NCI-H187 (cell line): ENCODE results near the gene AGBL1.
"Not testable (repeated sequence)": the region's sequence is repeated elsewhere in the genome, so short reads cannot be mapped to it uniquely, and the experiment has no call there.

Experiments
- DNase-seq, 2 experiments: peaks; one replicate each; lab custom pipeline; 2025; lab: John Stamatoyannopoulos, UW

The AGBL1 gene

DNA sequence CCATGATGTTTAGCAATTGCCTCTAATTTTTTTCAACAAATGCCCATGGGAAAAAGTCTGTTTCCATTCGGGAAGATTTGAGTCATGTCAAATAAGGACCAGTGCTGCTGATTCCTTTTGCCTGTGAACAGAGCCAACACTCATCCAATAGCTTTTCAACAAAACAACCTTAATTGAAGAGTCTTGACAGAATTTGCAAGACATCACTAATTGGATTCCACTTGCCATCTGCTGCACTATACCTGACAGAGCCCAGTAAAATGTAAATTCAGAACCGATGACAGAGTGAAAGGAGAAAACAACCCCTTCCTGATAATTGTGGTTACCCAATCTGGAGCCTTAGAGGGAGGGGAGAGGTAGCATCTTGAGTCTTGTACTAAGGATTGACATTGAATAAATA, 426.7 kb downstream of the AGBL1 start:
- DNase-seq, result no peak

DNA sequence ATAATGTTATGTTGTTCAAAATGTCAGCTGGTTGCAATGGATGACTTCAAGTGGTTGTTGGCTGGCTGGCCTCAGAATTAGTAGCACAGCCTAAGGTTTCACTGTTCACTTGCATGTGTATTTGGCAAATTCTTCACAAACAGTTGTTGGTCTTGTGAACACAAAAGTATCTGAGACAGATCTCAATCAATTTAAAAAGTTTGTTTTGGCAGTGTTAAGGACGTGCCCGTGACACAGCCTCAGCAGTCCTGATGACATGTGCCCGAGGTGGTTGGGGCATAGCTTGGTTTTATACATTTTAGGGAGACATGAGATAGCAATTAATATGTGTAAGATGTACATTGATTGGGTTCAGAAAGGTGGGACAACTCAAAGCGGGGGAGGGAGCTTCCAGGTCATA, 436.0 kb downstream of the AGBL1 start:
- DNase-seq, result no peak

DNA sequence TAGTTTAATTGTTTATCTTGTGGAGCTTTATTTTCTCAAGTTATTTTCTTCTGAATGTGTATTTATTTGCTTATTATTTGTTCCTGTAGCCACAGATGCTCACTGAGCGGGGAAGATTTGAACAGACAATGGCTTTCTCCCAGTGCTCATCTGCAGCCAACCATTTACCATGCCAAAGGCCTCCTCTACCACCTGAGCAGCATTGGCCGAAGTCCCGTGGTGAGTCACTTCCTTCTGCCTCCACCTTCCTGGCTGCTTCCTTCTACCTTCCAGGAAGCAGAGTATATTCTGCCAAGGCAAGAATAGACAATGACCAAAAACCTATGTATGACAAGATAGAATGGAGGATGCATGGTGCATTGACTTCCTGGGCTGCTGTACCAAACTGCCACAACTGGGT, 443.1 kb downstream of the AGBL1 start:
- DNase-seq, result no peak

DNA sequence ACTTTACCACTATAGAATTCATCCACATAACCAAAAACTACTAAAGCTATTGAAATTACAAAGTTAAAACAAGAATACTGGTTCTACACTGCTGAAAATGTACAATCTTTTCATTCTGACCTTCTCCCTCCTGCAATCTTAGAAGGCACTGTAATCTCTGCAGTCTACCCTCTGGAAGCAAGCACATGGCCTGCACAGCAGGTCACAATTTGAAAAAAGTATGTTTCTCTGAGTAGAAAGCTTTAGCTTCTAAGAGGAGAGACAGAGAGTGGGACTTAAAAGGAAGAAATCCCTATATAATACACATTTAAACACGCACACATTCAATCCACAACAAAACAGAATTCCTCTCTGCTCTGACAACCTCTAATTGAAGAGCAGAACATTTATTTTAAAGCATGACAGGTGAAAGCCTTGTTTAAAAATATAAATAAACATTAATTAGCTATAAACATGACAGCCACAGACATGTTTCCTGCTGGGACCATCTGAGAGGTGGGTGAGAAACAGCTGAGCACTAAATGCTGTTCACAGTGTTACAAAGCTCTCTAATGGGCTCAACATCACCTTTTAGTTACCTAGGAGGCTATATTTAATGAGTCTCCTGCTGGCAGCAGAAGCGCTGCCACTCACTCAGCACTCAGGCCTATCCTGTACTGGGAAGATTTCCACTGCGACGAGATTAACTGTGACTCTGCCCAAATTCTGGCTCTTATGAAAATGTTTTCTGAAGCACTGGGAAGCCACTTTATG, 447.4 kb downstream of the AGBL1 start:
- DNase-seq, result peak in 1 of 2 experiments; percentile 1

DNA sequence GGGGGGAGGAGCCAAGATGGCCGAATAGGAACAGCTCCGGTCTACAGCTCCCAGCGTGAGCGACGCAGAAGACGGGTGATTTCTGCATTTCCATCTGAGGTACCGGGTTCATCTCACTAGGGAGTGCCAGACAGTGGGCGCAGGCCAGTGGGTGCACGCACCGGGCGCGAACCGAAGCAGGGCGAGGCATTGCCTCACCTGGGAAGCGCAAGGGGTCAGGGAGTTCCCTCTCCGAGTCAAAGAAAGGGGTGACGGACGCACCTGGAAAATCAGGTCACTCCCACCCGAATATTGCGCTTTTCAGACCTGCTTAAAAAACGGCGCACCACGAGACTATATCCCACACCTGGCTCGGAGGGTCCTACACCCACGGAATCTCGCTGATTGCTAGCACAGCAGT, 448.4 kb downstream of the AGBL1 start:
- not testable (repeated sequence) for DNase-seq

DNA sequence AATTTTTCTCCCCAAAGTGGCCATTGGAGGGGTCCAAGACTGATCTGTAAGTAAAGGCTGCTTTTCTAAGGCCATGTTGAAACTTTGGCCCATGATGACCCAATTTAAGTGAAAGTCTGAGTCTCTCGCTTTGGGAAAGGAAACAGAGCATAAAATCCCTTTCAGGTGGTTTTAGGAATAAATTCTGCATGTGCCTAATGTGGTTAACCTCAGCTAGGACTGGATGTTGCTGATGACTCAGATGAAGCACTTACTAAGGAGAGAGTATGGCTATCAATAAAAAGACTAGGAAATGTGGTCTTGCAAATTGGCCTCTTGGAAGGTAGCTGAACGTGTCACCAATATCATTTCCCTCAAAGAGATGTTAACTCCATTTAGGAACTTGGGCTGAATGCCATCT, 458.5 kb downstream of the AGBL1 start:
- DNase-seq, result no peak

DNA sequence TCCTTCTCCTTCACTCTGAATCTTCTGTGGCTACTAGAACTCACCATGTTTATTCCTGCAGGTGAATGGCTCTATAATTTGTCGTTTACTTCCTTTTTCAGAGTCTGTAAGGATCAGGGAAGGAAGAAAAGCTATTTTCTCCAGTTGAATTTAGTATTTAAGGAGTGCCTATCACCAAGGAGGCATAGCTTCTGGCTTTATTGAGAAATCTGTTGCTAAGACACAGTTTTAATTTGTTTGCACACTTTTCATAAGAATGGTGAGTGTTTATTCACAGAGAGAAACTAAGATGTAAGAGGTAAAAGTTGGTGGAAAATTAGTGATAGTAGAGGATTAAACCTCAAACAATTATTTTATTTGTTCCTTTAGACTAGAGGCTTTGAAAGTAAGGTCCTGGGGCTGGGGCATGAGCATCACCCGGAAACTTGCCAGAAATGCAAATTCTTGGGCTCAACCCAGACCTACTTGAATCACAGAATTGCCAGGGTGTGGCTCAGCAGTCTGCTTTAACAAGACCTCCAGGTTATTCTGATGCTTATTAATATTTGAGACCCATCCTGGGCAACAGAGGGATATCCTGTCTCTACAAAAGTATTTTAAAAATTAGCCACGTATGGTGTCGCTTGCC, 461.3 kb downstream of the AGBL1 start:
- DNase-seq, result no peak

DNA sequence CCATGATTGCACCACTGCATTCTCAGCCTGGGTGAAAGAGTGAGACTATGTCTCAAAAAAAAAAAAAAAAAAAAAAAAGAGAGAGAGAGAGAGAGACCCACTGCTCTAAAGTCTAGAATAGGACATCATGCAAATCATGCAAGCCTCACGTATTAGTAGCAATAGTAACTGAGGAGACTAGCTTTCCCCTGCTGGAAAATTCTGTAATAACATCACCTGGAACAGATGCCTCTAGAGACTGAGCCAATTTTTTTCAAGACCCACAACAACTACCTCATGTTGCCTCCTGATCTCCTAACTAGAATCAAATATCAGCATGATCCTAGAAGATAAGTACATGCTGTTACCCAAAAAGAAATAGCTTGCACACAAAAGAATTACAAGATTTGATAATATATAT, 461.9 kb downstream of the AGBL1 start:
- no peak for DNase-seq

DNA sequence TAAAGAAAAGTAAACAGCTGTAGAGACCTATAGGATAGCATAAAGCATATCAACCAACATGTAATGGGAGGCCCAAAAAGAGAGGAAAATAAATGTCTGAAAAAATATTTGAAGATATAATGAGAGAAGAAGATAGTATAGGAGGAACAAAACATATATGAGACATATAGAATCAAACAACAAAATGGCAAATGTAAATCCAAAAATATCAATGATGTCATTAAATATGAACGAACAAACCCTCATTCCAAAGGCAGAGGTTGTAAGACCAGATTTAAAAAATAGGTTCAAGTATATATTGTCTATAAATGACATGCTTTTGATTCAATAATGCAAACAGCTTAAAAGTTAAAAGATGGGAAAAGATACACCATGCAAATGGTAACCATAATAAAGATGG, 470.4 kb downstream of the AGBL1 start:
- no peak for DNase-seq

DNA sequence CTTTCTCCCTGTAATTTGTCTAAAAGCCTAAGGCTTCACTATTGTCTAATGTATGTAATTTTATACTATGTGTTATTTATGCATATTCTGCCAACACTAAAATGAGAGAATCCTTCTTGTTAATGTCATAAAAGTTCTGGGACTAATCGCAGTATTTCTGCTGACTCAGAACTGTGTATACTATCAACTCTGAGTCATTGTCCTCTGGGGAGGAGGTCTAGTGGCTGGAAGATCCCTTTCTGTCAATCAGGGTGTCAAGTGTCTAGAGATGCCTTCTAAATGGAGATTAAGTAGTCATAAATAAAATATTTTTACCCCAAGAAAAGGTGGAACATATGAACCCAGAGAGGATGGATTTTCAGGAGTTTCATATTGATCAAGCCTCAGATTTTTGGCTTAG, 473.4 kb downstream of the AGBL1 start:
- DNase-seq, result no peak

DNA sequence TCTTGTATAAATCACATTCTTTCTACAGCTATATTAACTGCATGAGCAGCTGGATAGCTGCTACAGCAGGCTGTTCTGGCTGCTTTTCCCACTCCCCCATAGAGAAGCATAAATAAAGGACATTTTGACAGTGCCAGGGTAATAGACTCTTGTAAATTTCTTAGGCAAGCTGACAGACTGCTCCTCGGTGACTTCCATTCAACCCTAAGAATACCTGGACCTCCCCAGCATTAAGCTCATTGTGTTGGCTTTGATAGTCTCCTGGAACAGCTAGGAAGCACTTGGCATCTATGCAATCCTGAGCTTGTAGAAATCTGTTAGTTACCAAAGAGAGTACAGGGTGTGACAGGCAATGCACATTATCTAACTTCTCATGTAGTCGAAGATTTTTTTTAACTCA, 475.4 kb downstream of the AGBL1 start:
- no peak for DNase-seq

DNA sequence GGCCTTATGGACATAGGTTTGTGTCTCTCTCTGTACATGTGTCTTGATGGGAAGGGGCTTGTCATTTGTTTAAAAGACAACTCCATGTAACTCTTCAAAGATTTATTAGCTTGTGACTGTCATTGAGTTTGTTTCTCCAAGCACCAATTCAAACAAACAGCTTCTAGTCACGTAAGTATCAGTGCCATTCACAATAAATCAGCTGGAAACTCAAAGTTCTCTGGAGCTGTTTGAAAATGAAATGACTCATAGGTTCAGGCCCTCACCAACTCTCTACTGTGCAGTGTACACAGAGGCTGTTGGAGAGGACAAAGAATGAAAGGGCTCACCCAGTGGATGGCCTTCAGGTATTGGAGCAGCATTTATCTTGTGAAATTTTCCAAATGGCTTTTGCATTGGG, 476.3 kb downstream of the AGBL1 start:
- DNase-seq, result no peak

DNA sequence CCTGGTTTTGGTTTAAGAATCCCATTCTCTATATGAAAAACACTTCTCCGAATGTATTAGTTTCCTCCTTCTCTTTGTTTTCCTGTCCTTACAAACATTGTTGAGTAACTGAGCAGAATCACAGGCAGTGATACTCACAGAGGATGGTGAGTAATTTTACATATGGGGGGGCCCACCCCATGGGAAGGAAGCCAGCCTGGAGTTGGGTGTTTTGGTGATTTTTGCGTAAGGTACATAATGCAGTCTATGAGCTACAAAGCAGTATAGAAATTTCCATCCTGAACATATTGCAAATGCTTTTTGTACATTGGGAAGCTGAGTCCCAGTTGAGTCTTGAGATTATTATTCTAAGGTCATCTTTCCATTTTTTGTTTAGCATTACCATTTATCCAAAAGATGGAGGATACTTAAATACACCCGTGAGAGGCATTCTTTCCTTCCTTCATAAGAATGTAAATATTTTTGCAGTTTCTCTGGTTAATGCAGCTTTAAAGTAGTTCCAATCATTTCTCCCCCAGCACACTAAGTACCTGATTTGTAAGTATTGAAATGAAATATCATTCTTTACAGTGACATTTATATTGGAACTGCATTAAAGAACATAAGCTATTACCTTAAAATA, 476.8 kb downstream of the AGBL1 start:
- DNase-seq, result no peak

DNA sequence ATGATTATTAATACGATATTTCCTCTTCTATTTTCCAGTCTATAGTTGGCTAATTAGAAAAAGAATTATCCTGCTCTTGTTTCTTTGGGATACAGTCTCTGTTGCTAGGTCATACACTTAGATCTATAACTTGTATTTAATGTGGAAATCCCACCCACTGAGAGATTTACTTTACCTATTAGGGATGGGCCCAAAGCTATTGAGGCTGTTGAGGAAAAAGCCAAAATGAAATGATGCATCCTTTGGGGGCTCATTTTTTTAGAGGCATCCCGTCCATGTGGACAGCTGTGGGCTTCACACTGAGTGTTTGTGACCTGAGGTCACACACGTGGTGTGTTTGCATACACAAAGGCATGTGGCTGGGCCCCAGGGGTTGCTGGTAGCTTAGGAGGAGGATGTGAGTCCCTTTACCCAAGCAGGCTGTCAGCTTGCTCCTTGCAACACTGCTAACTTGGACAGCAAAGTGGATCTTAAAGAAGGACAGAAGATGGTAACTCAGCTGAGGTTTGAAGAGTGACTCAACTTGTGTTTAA, 477.4 kb downstream of the AGBL1 start:
- DNase-seq, result no peak

DNA sequence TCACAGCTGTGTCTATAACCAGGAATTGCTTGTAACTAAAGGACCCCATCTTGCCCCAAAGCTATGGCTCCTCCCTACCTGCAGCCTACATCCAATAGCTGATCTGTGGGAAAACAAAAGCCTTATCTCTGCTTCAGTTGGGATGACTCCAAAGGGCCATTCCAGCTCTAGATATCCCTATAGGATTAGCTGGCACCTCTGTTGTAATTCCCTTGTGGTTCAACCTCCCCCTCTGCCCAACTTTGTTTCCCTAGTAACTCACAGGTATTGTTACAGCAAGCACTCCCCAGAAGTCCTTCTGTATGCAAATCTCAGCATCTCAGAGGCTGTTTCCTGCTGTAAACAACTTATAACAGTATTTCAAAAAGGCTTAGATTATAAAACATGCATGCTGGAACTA, 478.6 kb downstream of the AGBL1 start:
- DNase-seq, result no peak

DNA sequence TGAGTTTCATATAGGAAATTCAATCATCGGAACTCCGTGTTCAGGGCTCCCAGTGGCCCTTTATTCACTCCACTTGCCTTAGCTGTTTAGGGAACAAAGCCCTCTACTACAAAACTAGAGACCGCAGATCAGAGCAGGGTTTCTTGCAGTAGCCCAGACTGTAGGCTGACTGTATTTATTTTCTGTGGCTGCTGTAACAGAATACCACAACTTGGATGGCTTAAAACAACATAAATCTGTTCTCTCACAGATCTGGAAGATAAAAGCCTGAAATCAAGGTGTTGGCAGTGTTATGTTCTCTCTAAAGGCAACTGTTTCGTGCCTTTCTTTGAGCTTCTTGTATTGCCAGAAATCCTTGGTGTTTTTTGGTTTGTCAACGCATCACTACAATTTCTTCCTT, 479.0 kb downstream of the AGBL1 start:
- no peak for DNase-seq

DNA sequence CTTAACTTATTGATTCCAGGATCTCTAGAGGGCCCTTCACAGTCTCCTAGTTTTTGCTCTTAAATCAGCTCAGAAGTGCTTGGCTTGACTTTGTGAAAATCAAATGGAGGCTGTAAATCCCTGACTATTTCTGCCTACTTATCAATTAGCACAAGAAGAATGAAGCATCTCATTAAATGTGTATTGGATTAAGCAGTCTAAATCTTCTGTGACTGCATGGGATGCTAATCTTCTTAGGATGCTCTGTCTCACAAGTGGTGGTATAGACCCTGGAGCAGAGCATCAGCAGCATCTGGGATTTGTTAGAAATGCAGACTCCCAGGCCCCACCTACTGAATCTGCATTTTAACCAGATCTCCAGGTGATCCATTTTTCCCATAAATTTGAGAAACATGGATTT, 488.7 kb downstream of the AGBL1 start:
- DNase-seq, result no peak

DNA sequence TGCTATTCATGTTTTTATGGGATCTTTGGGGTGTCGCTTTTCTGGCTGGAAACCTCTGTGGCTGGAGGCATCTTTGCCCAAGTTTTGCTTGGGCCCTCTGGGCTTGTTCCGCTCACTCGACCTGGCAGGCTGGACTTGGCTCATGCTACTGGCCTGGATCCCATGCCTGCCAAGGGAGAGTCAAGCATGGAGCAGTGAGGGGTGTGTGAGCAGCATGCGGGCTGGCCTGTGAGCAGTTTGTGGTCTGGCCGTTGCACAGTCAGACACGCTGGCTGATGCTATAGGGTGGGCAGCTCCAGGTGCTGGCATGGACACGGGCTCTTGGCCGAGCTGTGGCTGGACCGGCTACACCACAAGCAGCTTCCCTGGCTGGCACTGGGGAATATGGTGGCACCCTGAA, 491.1 kb downstream of the AGBL1 start:
- no peak for DNase-seq

DNA sequence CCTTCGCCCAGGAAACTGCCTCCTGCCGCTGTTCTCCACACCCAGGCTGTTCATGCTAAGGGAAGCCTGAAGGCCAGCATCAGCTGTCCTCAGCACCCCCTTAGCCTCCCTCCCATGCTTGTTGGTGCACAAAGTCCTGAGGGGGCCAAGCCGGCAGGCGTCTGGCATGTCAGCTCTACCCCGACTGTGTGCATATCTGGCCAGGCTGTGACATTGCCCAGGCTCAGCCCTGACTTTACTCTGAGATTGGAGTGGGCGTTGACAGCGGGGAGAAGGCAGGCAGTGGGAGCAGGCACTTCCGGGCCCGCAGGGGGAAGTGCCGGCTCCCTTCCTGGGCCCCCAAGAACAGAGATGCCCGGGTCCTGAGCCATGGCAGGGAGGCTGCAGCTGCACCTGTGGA, 492.2 kb downstream of the AGBL1 start:
- DNase-seq, result no peak

DNA sequence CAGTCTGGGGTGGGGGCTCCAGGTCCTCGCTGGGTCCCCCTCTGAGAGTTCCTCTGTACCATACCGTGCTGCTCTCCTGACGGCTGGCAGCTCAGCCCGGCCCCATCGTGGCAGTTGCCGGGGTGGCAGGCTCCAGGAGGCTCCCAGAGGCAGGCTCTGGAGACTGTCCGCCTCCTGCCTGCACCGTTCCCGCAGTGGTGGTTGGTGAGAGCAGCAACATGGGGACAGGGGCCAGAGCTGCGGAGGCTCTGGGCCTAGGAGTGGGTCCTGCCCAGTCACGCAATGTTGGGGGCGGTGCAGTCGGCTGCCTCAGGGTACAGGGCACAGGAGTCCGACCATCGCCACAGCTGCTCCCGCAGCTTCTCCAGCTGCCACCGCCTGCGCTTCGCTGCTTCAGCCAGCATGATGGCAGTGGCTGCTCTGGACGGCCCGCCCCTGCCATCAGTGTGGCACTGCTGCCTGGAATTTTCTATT, 492.7 kb downstream of the AGBL1 start:
- DNase-seq, result no peak

DNA sequence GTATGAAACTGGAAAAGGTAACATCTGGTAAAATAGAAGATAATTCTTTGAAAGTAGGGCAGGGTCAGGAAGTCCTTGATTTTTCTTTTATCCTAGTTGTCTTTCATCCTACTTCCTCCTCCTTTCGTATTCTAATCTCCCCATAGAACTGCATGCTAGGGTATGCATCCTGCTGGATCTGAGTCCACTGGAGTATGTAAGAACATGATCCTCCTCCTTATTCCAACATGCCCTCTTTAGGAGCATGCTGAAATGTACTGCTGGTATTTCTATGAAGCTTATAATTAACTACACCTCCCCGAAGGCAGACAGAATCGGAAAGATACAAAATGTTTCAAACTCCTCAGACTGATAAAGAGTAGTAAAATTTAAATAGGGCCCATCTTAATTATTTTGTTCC, 493.8 kb downstream of the AGBL1 start:
- DNase-seq, result no peak

DNA sequence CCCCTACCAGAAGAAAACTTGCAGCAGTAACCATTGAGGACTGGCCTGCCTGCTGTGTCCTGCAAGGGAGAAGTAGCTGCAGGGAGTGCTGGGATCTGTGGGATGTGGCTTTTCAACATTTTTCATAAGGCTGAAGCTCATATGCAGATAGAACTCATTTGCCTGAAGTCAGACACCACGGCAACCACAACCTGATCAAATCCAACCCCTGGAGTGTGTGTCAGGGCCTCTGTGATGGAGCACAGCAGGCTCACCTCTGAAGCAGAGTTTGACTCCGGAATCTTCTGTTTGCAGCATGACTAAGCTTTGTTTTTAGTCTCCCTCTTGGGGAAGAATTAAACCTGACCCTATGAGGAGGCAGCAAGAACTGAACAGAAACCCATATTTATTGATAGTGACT, 508.7 kb downstream of the AGBL1 start:
- DNase-seq, result no peak

DNA sequence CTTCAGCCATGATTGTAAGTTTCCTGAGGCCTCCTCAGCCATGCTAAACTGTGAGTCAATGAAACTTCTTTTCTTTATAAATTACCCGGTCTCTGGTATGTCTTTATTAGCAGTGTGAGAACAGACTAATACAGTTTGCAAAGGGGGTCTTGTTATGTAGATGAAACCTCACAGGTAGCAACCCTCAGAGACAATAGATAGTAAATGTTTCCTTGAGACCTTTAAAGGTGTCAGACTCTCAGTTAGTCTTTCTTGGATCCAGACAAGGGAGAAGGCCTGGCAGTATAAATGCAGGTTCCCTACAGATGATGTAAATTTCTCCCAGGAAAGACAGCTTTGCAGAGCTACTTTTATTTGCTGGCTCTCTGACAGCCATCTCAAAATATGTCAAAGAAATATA, 510.8 kb downstream of the AGBL1 start:
- DNase-seq, result no peak
